H1 (cell line): ENCODE data around the gene INO80. TPM values are rescaled to one million over a fixed set of nuclear protein-coding genes. Genes with fewer than 3 reads are reported as not detected.

Experiments
- BRCA1 ChIP-seq: IDR thresholded peaks from 2 replicates; pipeline ENCODE4 v1.6.1; 2012; ENCODE audit warnings: low read depth, low read length, improper control_type of control experiment
- CHD2 ChIP-seq: IDR thresholded peaks from 2 replicates; pipeline ENCODE4 v1.6.1; 2012; ENCODE audit warnings: low read length, improper control_type of control experiment
- JUN ChIP-seq: IDR thresholded peaks from 2 replicates; pipeline ENCODE4 v1.6.1; 2011; ENCODE audit warnings: low read depth, mild to moderate bottlenecking, improper control_type of control experiment, low read length
- TAF7 ChIP-seq: optimal IDR thresholded peaks from 2 replicates; pipeline ENCODE3; 2011; ENCODE audit warnings: low read depth, mild to moderate bottlenecking, inconsistent platforms, low read length, moderate library complexity, borderline replicate concordance
- polyA plus RNA-seq, 7 experiments: library from polyadenylated mRNA; depleted of rRNA in 3 of 7; stranded (reverse) in 5 of 7; unstranded in 2 of 7; fragments of >200 nt in 5 of 7; fragments of 200-250 nt in 2 of 7; gene quantifications; 1 replicate in 5 of 7; 2 replicates in 1 of 7; 4 replicates in 1 of 7; pipeline versions ENCODE4 v1.2.1 to v1.2.3, GENCODE V29; 2011 to 2013; ENCODE audit warnings: missing spikeins in 2 of 7, mixed read lengths in 2 of 7
- total RNA-seq: library from RNA; stranded (reverse); fragmentation: NEBNext Ultra II Directional; extraction: Animal tissue kit (Norgen Biotek cat#: 25700); gene quantifications from 2 replicates; pipeline ENCODE4 v1.2.1, GENCODE V29; 2021

The INO80 gene
- total and polyA plus RNA-seq, 2 of the 8 experiments (the other 6 are each of a cell fraction or from before 2014, with no cell fraction given), result 4.3 to 24.5 TPM

DNA sequence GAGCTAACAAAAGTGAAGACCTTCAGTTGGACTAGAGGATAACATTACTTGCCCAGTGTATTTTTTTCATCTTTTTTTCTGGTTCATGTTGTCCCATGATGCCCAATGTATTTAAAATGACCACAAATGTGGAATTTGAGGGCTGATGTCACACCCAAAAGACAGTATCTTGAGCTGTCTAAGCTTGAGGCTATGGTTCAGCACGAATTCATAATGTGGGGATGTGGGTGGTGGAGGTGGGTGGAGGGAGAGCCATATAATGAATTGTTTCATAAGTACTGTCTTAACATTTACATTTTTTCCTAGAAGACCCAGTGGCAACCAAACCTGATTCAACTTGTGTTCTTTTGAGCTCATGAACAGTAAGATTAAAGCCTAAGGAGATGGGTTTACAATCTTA, 125.3 kb downstream of the INO80 start (continued):
- TF ChIP-seq TAF7 (no peak), JUN (no peak), BRCA1 (no peak), CHD2 (no peak)
